SK-N-SH treated with all-trans-retinoic acid at 6 μM for 48 hours (cell line): Measurements from ENCODE around the gene PES1.

ENCODE experiments used
- PPARA ChIP-seq: fragments of 250-450 bp; sonication (Bioruptor Pico); IDR thresholded peaks from 2 replicates; pipeline ENCODE4 v1.5.0; 2020; ENCODE audit warnings: mild to moderate bottlenecking, borderline replicate concordance
- ZC3H10 ChIP-seq: fragments of 250-450 bp; sonication (Bioruptor Pico); IDR thresholded peaks from 2 replicates; pipeline ENCODE4 v1.5.1; 2021; ENCODE audit warnings: mild to moderate bottlenecking, moderate library complexity
- ZFP30 ChIP-seq: fragments of 450-650 bp; formaldehyde crosslinking; IDR thresholded peaks from 2 replicates; pipeline ENCODE4 v1.5.0; 2022; ENCODE audit warnings: mild to moderate bottlenecking, moderate library complexity
- ZNF8 ChIP-seq: fragments of 450-650 bp; formaldehyde crosslinking; IDR thresholded peaks from 2 replicates; pipeline ENCODE4 v1.5.0; 2020; ENCODE audit warnings: mild to moderate bottlenecking, moderate library complexity

DNA sequence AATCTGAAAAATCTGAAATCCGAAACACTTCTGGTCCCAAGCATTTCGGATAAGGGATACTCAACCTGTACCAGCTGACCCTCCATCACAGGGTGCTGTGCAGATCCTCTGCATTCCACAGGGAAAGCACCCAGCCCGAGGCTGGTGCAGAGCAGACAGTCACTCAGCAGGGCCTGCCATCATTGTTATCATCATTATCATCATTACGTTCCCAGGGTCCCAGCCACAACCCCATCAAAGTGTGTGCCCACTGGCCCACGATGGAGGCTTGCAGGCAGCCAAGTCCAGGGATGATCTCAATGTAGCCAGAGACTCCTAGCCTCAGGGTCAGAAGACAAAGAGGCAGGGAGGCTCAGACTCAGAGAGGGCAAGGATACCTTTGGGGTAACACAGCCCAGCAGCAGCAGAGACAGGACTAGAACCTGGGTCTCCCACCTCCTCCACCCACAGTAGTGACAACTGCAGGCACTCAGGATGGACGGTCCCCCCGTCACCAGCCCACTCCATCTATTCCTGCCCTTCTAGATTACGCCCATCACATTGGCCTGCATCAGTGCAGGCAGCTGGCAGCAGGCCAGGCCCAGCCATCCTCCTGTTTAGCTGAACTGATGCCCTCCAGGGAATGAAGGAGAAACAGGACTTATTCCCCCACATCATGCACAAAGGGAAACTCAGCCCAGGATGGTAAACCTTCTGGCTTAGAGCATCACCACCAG is 27.5 kb downstream of the PES1 start:
- TF ChIP-seq ZFP30 (no peak), ZC3H10 (CRISPR knock-in tag) (no peak), ZNF8 (CRISPR knock-in tag) (no peak), PPARA (CRISPR knock-in tag) (no peak)
